GM12878 (cell line): Measurements from ENCODE around the gene NPIPB6. TPM values are rescaled to one million over a fixed set of nuclear protein-coding genes. Genes with fewer than 3 reads are reported as not detected.

ENCODE experiments used
- ATAC-seq: fragments of 200-7000 bp; cut with Tn5 transposase; 3 replicates; pipeline ENCODE4 v1.9.1; 2020; ENCODE audit warnings: mild to moderate bottlenecking, moderate library complexity
- BruUV-seq: library from RNA; stranded (reverse); fragments of 400-500 nt; replicated peaks from 2 replicates; lab custom pipeline; 2021; lab: Mats Ljungman, UMichigan
- CTCF ChIA-PET: fragments of 300-600 bp; sonication (Branson Sonifier 250); formaldehyde crosslinking; extraction: SDS; loops from one replicate; lab custom pipeline; 2021; ENCODE audit warnings: inconsistent platforms; lab: Yijun Ruan, JAX
- POLR2A ChIA-PET: fragments of 350-600 bp; formaldehyde crosslinking; extraction: SDS; loops from one replicate; lab custom pipeline; 2021; ENCODE audit warnings: inconsistent platforms; lab: Charles Lee
- RAD21 ChIA-PET: fragments of 300-600 bp; sonication (Branson Sonifier 250); formaldehyde crosslinking; loops from one replicate; lab custom pipeline; 2023; ENCODE audit warnings: antibody characterized with exemption; ENCODE audit not compliant: unreplicated experiment; lab: Charles Lee
- SMC1A ChIA-PET: fragments of 300-600 bp; sonication (Branson Sonifier 250); formaldehyde crosslinking; loops from one replicate; lab custom pipeline; 2023; ENCODE audit not compliant: unreplicated experiment, uncharacterized antibody; lab: Charles Lee
- DNase-seq: peaks from one replicate; pipeline ENCODE4 v3.0.0-alpha.2; 2011; ENCODE audit warnings: low read depth, low spot score
- FAIRE-seq: peaks from 3 replicates; lab custom pipeline; 2011; peaks lifted over from hg19 to GRCh38; lab: Jason Lieb, UNC
- H2AFZ ChIP-seq: 2 replicates; pipeline ENCODE4 v1.6.0; 2011; ENCODE audit warnings: low read depth, low read length, control low read depth; ENCODE audit not compliant: control insufficient read depth
- H3K27ac ChIP-seq: 2 replicates; pipeline ENCODE4 v1.5.1; 2011; ENCODE audit warnings: control low read depth; ENCODE audit not compliant: control insufficient read depth, insufficient read depth
- H3K27me3 ChIP-seq, 2 experiments: replicated peaks in 1 of 2; 2 replicates each; pipeline versions ENCODE4 v1.6.0 to v1.6.1; 2011; ENCODE audit warnings: low read length in 1 of 2; ENCODE audit not compliant: control insufficient read depth in 2 of 2, insufficient read depth in 2 of 2
- H3K36me3 ChIP-seq, 2 experiments: 2 replicates each; pipeline ENCODE4 v1.5.1; 2011; ENCODE audit warnings: low read length in 1 of 2; ENCODE audit not compliant: control insufficient read depth in 2 of 2, insufficient read depth in 2 of 2
- H3K4me1 ChIP-seq: 2 replicates; pipeline ENCODE4 v1.6.1; 2011; ENCODE audit warnings: mild to moderate bottlenecking, low read length, moderate library complexity, mixed read lengths; ENCODE audit not compliant: control insufficient read depth, insufficient read depth
- H3K4me2 ChIP-seq: 2 replicates; pipeline ENCODE4 v1.6.0; 2011; ENCODE audit warnings: control low read depth; ENCODE audit not compliant: control insufficient read depth, insufficient read depth
- H3K4me3 ChIP-seq: fragments of 200-600 bp; sonication (generic); 2 replicates; pipeline ENCODE4 v1.5.1; 2016
- H3K79me2 ChIP-seq: 2 replicates; pipeline ENCODE4 v1.6.0; 2011; ENCODE audit warnings: low read length; ENCODE audit not compliant: control insufficient read depth, insufficient read depth
- H3K9ac ChIP-seq: 2 replicates; pipeline ENCODE4 v1.8.0; 2011; ENCODE audit warnings: low read length, control low read depth, mixed read lengths; ENCODE audit not compliant: control insufficient read depth, insufficient read depth
- H3K9me3 ChIP-seq: replicated peaks from 3 replicates; pipeline ENCODE4 v1.5.1; 2011; ENCODE audit warnings: mild to moderate bottlenecking, low read length; ENCODE audit not compliant: control insufficient read depth, insufficient read depth
- H4K20me1 ChIP-seq: 2 replicates; pipeline ENCODE4 v1.6.0; 2011; ENCODE audit not compliant: control insufficient read depth, insufficient read depth
- BACH1 ChIP-seq: fragments of 450-650 bp; IDR thresholded peaks from 2 replicates; pipeline ENCODE4 v1.6.1; 2017; ENCODE audit warnings: mild to moderate bottlenecking, borderline replicate concordance
- DPF2 ChIP-seq: fragments of 450-650 bp; IDR thresholded peaks from 2 replicates; pipeline ENCODE4 v1.6.1; 2017; ENCODE audit warnings: mild to moderate bottlenecking
- E4F1 ChIP-seq: fragments of 450-650 bp; IDR thresholded peaks from 2 replicates; pipeline ENCODE4 v1.6.1; 2018; ENCODE audit warnings: borderline replicate concordance, mild to moderate bottlenecking; ENCODE audit not compliant: partially characterized antibody
- GABPA ChIP-seq: IDR thresholded peaks from 2 replicates; pipeline ENCODE4 v1.6.1; 2014; ENCODE audit warnings: antibody characterized with exemption, low read depth, mild to moderate bottlenecking, inconsistent platforms
- JUND ChIP-seq: IDR thresholded peaks from 2 replicates; pipeline ENCODE4 v1.6.1; 2012; ENCODE audit warnings: low read depth, mild to moderate bottlenecking, low read length, improper control_type of control experiment, moderate library complexity
- KDM1A ChIP-seq: fragments of 200-600 bp; sonication (generic); IDR thresholded peaks from 2 replicates; pipeline ENCODE4 v1.6.1; 2016; ENCODE audit warnings: borderline replicate concordance
- MLLT1 ChIP-seq: fragments of 450-650 bp; IDR thresholded peaks from 2 replicates; pipeline ENCODE4 v1.6.1; 2016; ENCODE audit warnings: mild to moderate bottlenecking
- MTA2 ChIP-seq: fragments of 450-650 bp; IDR thresholded peaks from 2 replicates; pipeline ENCODE4 v1.6.1; 2016; ENCODE audit warnings: low read depth, mild to moderate bottlenecking, moderate library complexity
- MYC ChIP-seq: IDR thresholded peaks from 2 replicates; pipeline ENCODE4 v1.6.1; 2011; ENCODE audit warnings: mild to moderate bottlenecking, low read length, moderate library complexity, inconsistent platforms; ENCODE audit not compliant: insufficient read depth, insufficient replicate concordance, insufficient read length, severe bottlenecking
- POLR2A ChIP-seq: IDR thresholded peaks from 2 replicates; pipeline ENCODE4 v1.6.1; 2011; ENCODE audit warnings: low read depth, mild to moderate bottlenecking, low read length
- SIN3A ChIP-seq: IDR thresholded peaks from 2 replicates; pipeline ENCODE4 v1.6.1; 2012; ENCODE audit warnings: low read depth, low read length, improper control_type of control experiment
- SMAD5 ChIP-seq: IDR thresholded peaks from 2 replicates; pipeline ENCODE4 v1.6.1; 2016; ENCODE audit warnings: antibody characterized with exemption, low read depth
- STAT3 ChIP-seq: IDR thresholded peaks from 2 replicates; pipeline ENCODE4 v1.6.1; 2011; ENCODE audit warnings: low read depth, low read length, improper control_type of control experiment
- TBL1XR1 ChIP-seq: IDR thresholded peaks from 2 replicates; pipeline ENCODE4 v1.6.1; 2012; ENCODE audit warnings: low read depth, low read length, improper control_type of control experiment
- TCF3 ChIP-seq: IDR thresholded peaks from 2 replicates; pipeline ENCODE4 v1.6.1; 2012; ENCODE audit warnings: low read depth, mild to moderate bottlenecking, low read length, borderline replicate concordance; ENCODE audit not compliant: insufficient read depth
- ZSCAN29 ChIP-seq: fragments of 450-650 bp; IDR thresholded peaks from 2 replicates; pipeline ENCODE4 v1.6.1; 2017; ENCODE audit warnings: mild to moderate bottlenecking, moderate library complexity
- WGBS: methylation state at CpG from one replicate; pipeline ENCODE4 v1.1.6; 2016; ENCODE audit warnings: low lambda C conversion rate; ENCODE audit not compliant: insufficient replicate concordance, insufficient coverage; ENCODE audit errors: missing lambda C conversion rate; 5-methylcytosine and 5-hydroxymethylcytosine counted together
- in situ Hi-C: fragments of 300-500 bp; cut with MboI; formaldehyde crosslinking; loops from 9 replicates; pipeline ENCODE4 v1.14.3; 2018; ENCODE audit warnings: mixed read lengths
- intact Hi-C: fragments of 100-400 bp; cut with micrococcal nuclease; formaldehyde crosslinking; loops from one replicate; pipeline ENCODE4 v1.14.2; 2022; ENCODE audit not compliant: unreplicated experiment
- polyA plus RNA-seq, 11 experiments: library from polyadenylated mRNA; depleted of rRNA in 4 of 11; unstranded in 6 of 11; stranded (reverse) in 5 of 11; fragments of >200 nt; fragmentation: Nextera tagmentation in 4 of 11; fragmentation: Illumina TruSeq in 1 of 11; extraction: Ambion mirVana in 4 of 11; extraction: Trizol in 1 of 11; gene quantifications; 1 replicate in 1 of 11; 2 replicates in 10 of 11; pipeline versions ENCODE4 v1.2.1 to v1.2.3, GENCODE V29; 2011 to 2016; ENCODE audit warnings: inconsistent platforms in 2 of 11, missing spikeins in 2 of 11, low read depth in 1 of 11
- total RNA-seq, 4 experiments: library from RNA; depleted of rRNA in 3 of 4; stranded (reverse); fragments of >200 nt in 3 of 4; fragmentation: Illumina TruSeq in 1 of 4; extraction: Trizol in 1 of 4; gene quantifications; 2 replicates each; pipeline versions ENCODE4 v1.2.1 to v1.2.3, GENCODE V29; 2013 to 2021
- TF ChIP-seq, protein P1 (sequence below): fragments of 450-650 bp; formaldehyde crosslinking; IDR thresholded peaks from 2 replicates; pipeline ENCODE4 v1.5.0; 2022; ENCODE audit warnings: mild to moderate bottlenecking, missing genetic modification characterization
- TF ChIP-seq, protein P2 (sequence below): IDR thresholded peaks from 2 replicates; pipeline ENCODE4 v1.6.1; 2012; ENCODE audit warnings: low read length, inconsistent platforms

The NPIPB6 gene
- total and polyA plus RNA-seq, 10 of the 15 experiments (the other 5 are each of a cell fraction or from before 2014, with no cell fraction given): 0.24 to 0.76 (median 0.44) TPM; not detected in 5

- H4K20me1 ChIP-seq: no peaks in the 10 kb centered on the region
- no peaks in the 10 kb centered on the region for H3K36me3 ChIP-seq
- H3K4me2 ChIP-seq: no peak overlapping the region
- DNase-seq (no peak), FAIRE-seq (no peak), ATAC-seq (no peak)
- no peak overlapping the region for H3K9ac ChIP-seq
- no peak overlapping the region for H2AFZ ChIP-seq
- H3K79me2 ChIP-seq: no peaks in the 10 kb centered on the region
- no peak overlapping the region for H3K27ac ChIP-seq
- in situ Hi-C loops: no loop called here
- ChIA-PET SMC1A (no interaction called here), RAD21 (interaction anchor here (0.8 to 1.2 kb wide), 2 partner anchors 225 to 291 kb away, joined by 3 read pairs; no protein-coding TSS in a partner anchor), POLR2A (interaction anchor here (0.7 kb wide), 1 partner anchor 160 kb away, joined by 4 read pairs; no protein-coding TSS in a partner anchor), CTCF (interaction anchor here (0.6 to 1.5 kb wide), 4 partner anchors 47 to 291 kb away, joined by 3 read pairs; no protein-coding TSS in a partner anchor)
- WGBS: 41% methylated on average over 2 of the region's 3 CpGs
- no peaks in the 10 kb centered on the region for H3K4me1 ChIP-seq
- no TSS peak for BruUV-seq
- H3K4me3 ChIP-seq: no peak overlapping the region
- H3K27me3 ChIP-seq: no peaks in the 10 kb centered on the region
- intact Hi-C loops: no loop called here
- no peaks in the 10 kb centered on the region for H3K9me3 ChIP-seq
- TF ChIP-seq GABPA: no peak
- no peak for TF ChIP-seq POLR2A
- TF ChIP-seq MYC: no peak
- TF ChIP-seq BACH1: no peak
- no peak for TF ChIP-seq TBL1XR1
- TF ChIP-seq TCF3: no peak
- TF ChIP-seq DPF2: no peak
- TF ChIP-seq MTA2: no peak
- TF ChIP-seq, protein P1, sequence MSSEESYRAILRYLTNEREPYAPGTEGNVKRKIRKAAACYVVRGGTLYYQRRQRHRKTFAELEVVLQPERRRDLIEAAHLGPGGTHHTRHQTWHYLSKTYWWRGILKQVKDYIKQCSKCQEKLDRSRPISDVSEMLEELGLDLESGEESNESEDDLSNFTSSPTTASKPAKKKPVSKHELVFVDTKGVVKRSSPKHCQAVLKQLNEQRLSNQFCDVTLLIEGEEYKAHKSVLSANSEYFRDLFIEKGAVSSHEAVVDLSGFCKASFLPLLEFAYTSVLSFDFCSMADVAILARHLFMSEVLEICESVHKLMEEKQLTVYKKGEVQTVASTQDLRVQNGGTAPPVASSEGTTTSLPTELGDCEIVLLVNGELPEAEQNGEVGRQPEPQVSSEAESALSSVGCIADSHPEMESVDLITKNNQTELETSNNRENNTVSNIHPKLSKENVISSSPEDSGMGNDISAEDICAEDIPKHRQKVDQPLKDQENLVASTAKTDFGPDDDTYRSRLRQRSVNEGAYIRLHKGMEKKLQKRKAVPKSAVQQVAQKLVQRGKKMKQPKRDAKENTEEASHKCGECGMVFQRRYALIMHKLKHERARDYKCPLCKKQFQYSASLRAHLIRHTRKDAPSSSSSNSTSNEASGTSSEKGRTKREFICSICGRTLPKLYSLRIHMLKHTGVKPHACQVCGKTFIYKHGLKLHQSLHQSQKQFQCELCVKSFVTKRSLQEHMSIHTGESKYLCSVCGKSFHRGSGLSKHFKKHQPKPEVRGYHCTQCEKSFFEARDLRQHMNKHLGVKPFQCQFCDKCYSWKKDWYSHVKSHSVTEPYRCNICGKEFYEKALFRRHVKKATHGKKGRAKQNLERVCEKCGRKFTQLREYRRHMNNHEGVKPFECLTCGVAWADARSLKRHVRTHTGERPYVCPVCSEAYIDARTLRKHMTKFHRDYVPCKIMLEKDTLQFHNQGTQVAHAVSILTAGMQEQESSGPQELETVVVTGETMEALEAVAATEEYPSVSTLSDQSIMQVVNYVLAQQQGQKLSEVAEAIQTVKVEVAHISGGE: no peak
- TF ChIP-seq SIN3A: no peak
- TF ChIP-seq JUND: no peak
- TF ChIP-seq STAT3: no peak
- TF ChIP-seq E4F1: no peak
- no peak for TF ChIP-seq KDM1A
- no peak for TF ChIP-seq SMAD5
- TF ChIP-seq MLLT1: no peak
- TF ChIP-seq, protein P2, sequence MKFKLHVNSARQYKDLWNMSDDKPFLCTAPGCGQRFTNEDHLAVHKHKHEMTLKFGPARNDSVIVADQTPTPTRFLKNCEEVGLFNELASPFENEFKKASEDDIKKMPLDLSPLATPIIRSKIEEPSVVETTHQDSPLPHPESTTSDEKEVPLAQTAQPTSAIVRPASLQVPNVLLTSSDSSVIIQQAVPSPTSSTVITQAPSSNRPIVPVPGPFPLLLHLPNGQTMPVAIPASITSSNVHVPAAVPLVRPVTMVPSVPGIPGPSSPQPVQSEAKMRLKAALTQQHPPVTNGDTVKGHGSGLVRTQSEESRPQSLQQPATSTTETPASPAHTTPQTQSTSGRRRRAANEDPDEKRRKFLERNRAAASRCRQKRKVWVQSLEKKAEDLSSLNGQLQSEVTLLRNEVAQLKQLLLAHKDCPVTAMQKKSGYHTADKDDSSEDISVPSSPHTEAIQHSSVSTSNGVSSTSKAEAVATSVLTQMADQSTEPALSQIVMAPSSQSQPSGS: no peak
- TF ChIP-seq ZSCAN29: no peak
These were observed 38.4 kb downstream of the NPIPB6 start for GRCh38 chr16:28324887-28325279.
